Gastroesophageal sphincter (tissue), 4 donors: Measurements from ENCODE around the gene PLCH1. TPM values are rescaled to one million over a fixed set of nuclear protein-coding genes. Genes with fewer than 3 reads are reported as not detected.

ENCODE experiments used
- ATAC-seq: fragments of 150-250 bp; one replicate; pipeline ENCODE4 v1.9.1; 2016; ENCODE audit warnings: mild to moderate bottlenecking, moderate library complexity
- H3K27ac ChIP-seq, 4 donors: fragments of 200-600 bp; sonication (generic) in 3 of 4; 1 replicate in 3 of 4; 2 replicates in 1 of 4; pipeline ENCODE4 v1.5.1; 2016 to 2019
- H3K27me3 ChIP-seq: fragments of 200-600 bp; sonication (generic); one replicate; pipeline ENCODE4 v1.5.1; 2019
- H3K36me3 ChIP-seq, 2 donors: fragments of 200-600 bp; sonication (generic); one replicate each; pipeline ENCODE4 v1.5.1; 2019; ENCODE audit warnings: control low read depth in 1 of 2
- H3K4me1 ChIP-seq, 3 donors: fragments of 200-600 bp; sonication (generic); 1 replicate in 2 of 3; 2 replicates in 1 of 3; pipeline ENCODE4 v1.5.1; 2016 to 2019; ENCODE audit warnings: control low read depth in 2 of 3
- H3K4me3 ChIP-seq, 2 donors: fragments of 200-600 bp; sonication (generic); one replicate each; pipeline ENCODE4 v1.5.1; 2019; ENCODE audit warnings: mild to moderate bottlenecking in 1 of 2, moderate library complexity in 1 of 2
- H3K9me3 ChIP-seq, 3 donors: fragments of 200-600 bp; sonication (generic); one replicate each; pipeline ENCODE4 v1.5.1; 2017 to 2019; ENCODE audit warnings: control low read depth in 2 of 3
- EP300 ChIP-seq: sonication (generic); formaldehyde crosslinking; IDR thresholded peaks from one replicate; pipeline ENCODE4 v1.6.1; 2017; ENCODE audit warnings: antibody characterized with exemption, mild to moderate bottlenecking
- POLR2A ChIP-seq, 2 donors: fragments of 450-650 bp; IDR thresholded peaks; one replicate each; pipeline ENCODE4 v1.6.1; 2017; ENCODE audit warnings: antibody characterized with exemption in 2 of 2, mild to moderate bottlenecking in 2 of 2, moderate library complexity in 1 of 2
- POLR2AphosphoS5 ChIP-seq: sonication (generic); formaldehyde crosslinking; IDR thresholded peaks from one replicate; pipeline ENCODE4 v1.6.1; 2017; ENCODE audit warnings: antibody characterized with exemption
- WGBS, 2 donors: methylation state at CpG; one replicate each; pipeline ENCODE4 v1.1.5; 2018; ENCODE audit warnings: low coverage in 1 of 2; 5-methylcytosine and 5-hydroxymethylcytosine counted together
- total RNA-seq, 4 donors: library from RNA; depleted of rRNA; stranded (reverse); fragments of >200 nt; gene quantifications; one replicate each; pipeline ENCODE4 v1.1.0, GENCODE V29; 2016
- TF ChIP-seq, protein P1 (sequence below), 4 experiments: fragments of 200-600 bp in 2 of 4; fragments of 450-650 bp in 2 of 4; sonication (generic) in 1 of 4; IDR thresholded peaks; one replicate each; pipeline ENCODE4 v1.5.1; 2017 to 2019; ENCODE audit warnings: antibody characterized with exemption in 4 of 4, mild to moderate bottlenecking in 2 of 4, moderate library complexity in 2 of 4

PLCH1 gene
- total RNA-seq, 4 donors from 2014 or later = 0.16 to 0.40 (median 0.35) TPM

DNA sequence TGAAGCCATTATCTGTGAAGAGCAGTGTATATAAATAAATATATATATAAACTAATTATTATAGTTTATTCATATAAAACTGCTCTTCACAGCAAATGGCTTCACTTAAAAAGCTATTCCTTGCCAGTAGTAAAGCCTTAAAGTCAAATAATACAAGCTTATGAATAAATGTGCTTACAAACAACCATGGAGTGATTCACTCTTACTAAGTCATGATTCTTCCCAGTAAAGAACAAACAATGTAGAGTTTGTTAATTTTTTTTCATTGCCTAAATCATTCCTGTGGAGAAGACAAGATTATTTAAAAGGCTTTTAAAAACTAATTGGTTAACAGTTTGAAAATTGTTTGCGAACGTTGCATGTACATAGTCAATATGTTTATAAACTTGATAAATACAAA is 140.7 kb downstream of the PLCH1 start:
- no peak for ATAC-seq
- Histone ChIP-seq H3K4me1 (no peaks in the 10 kb centered on the region), H3K27me3 (no peaks in the 10 kb centered on the region), H3K27ac (no peak overlapping the region), H3K9me3 (peaks cover 0 to 3% (median 0%) of the 10 kb centered on the region in 3 donors), H3K4me3 (no peak overlapping the region), H3K36me3 (no peaks in the 10 kb centered on the region)
- TF ChIP-seq EP300 (no peak), POLR2A (IDR thresholded peaks at IDR 0.05) (no peak), POLR2AphosphoS5 (no peak)
- TF ChIP-seq, protein P1, sequence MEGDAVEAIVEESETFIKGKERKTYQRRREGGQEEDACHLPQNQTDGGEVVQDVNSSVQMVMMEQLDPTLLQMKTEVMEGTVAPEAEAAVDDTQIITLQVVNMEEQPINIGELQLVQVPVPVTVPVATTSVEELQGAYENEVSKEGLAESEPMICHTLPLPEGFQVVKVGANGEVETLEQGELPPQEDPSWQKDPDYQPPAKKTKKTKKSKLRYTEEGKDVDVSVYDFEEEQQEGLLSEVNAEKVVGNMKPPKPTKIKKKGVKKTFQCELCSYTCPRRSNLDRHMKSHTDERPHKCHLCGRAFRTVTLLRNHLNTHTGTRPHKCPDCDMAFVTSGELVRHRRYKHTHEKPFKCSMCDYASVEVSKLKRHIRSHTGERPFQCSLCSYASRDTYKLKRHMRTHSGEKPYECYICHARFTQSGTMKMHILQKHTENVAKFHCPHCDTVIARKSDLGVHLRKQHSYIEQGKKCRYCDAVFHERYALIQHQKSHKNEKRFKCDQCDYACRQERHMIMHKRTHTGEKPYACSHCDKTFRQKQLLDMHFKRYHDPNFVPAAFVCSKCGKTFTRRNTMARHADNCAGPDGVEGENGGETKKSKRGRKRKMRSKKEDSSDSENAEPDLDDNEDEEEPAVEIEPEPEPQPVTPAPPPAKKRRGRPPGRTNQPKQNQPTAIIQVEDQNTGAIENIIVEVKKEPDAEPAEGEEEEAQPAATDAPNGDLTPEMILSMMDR (IDR thresholded peaks at IDR 0.05) = no peak
- WGBS, 2 donors = 78 to 89% methylated on average over 2 of the region's 2 CpGs

DNA sequence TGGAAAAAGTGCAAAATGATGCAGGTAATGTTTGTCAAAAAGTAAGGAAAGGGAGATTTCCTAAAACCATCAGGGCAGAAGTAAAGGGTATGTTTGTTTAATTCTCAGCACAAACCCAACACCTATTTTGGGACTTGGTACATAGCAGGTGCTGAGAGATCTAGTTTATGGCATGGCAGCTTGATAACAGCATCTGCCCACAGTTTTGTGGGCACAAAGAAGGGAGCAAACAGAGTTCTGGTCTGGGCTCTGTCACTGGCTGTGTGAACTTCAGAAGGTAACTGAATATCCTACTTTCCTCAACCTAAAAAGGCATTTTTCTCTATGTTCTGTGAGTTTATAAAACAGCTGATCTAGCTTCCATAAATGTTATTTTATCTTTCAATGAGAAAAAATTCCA is 141.6 kb downstream of the PLCH1 start:
- Histone ChIP-seq H3K27ac (no peak overlapping the region), H3K36me3 (no peaks in the 10 kb centered on the region), H3K9me3 (no peaks in the 10 kb centered on the region), H3K4me1 (no peaks in the 10 kb centered on the region), H3K4me3 (no peak overlapping the region), H3K27me3 (no peaks in the 10 kb centered on the region)
- TF ChIP-seq, protein P1 (IDR thresholded peaks at IDR 0.05) = no peak
- TF ChIP-seq EP300 = no peak
- no peak for TF ChIP-seq POLR2A (IDR thresholded peaks at IDR 0.05)
- TF ChIP-seq POLR2AphosphoS5 = no peak
- no peak for ATAC-seq

DNA sequence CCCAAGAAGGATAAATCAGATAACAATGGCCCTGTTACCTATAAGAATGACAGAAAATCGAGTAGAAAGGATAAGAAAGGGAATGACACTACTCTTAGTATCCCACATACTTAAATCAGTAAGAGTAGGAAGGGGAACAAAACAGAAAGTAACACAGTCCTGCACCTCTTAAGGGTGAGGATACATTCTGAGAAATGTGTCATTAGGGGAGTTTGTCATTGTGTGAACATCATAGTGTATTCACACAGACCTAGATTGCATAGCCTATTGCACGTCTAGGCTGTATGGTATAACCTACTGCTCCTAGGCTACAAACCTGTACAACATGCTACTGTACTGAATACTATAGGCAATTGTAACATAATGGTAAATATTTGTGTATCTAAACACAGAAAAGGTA is 142.6 kb downstream of the PLCH1 start:
- TF ChIP-seq POLR2AphosphoS5 (no peak), EP300 (no peak)
- TF ChIP-seq, protein P1 (IDR thresholded peaks at IDR 0.05) = no peak
- Histone ChIP-seq H3K9me3 (no peaks in the 10 kb centered on the region), H3K36me3 (no peaks in the 10 kb centered on the region), H3K4me3 (no peak overlapping the region), H3K27me3 (no peaks in the 10 kb centered on the region), H3K27ac (no peak overlapping the region), H3K4me1 (no peaks in the 10 kb centered on the region)
- ATAC-seq = no peak
- 55 to 86% methylated on average over 2 of the region's 2 CpGs for WGBS, 2 donors

DNA sequence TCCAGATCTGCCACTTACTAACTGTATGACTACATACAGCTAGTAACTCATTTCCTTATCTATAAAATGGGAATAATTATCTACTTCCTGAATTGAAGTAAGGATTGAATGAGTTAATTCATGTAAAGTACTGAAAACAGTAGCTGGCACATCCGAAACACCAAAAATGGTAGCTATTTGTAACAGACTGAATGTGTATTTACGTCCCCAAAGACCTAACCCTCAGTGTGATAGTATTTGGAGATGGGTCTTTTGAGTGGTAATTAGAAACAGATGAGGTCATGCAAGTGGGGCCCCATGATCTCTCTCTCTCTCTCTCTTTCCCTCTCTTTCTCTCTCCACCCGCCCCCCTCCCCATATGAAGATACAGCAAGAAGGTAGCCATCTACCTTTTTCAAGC is 146.2 kb downstream of the PLCH1 start:
- no peak for ATAC-seq
- 57 to 74% methylated on average over 2 to 3 of the region's 3 CpGs for WGBS, 2 donors
- no peaks in the 10 kb centered on the region for H3K27me3 ChIP-seq

DNA sequence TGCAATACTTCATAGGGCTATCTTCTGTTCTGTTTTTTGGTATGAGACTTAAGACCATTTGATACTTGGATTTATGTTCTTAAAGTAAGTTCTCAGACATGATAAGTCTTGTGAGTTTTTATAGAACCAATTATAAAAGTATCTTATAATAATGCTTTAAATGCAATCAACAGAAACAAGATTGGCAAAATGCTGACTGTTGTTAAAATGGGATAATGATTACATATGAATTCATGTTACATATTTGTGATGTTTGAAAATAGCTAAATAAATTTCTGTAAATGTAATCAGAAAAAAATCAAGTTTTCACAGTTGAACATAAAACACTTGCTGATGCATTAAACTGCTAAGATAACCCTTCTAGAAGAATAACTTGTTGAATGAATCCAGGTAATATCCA is 148.3 kb downstream of the PLCH1 start:
- no peak for TF ChIP-seq POLR2AphosphoS5
- no peak for TF ChIP-seq EP300
- TF ChIP-seq, protein P1 (IDR thresholded peaks at IDR 0.05) = no peak
- no peak for TF ChIP-seq POLR2A (IDR thresholded peaks at IDR 0.05)
- no peak for ATAC-seq
- Histone ChIP-seq H3K27ac (no peak overlapping the region), H3K4me3 (no peak overlapping the region), H3K27me3 (no peaks in the 10 kb centered on the region), H3K4me1 (no peaks in the 10 kb centered on the region), H3K9me3 (no peaks in the 10 kb centered on the region), H3K36me3 (no peaks in the 10 kb centered on the region)

More for the DNA sequence above, 146.2 kb downstream of the PLCH1 start:
- Histone ChIP-seq H3K4me3 (no peak overlapping the region), H3K4me1 (no peaks in the 10 kb centered on the region), H3K27ac (no peak overlapping the region), H3K9me3 (no peaks in the 10 kb centered on the region), H3K36me3 (no peaks in the 10 kb centered on the region)
- TF ChIP-seq, protein P1 (IDR thresholded peaks at IDR 0.05) = no peak
- TF ChIP-seq POLR2AphosphoS5 (no peak), EP300 (no peak), POLR2A (IDR thresholded peaks at IDR 0.05) (no peak)
